SJCRH30 (cell line): ENCODE results near the gene TRAK1. TPM values are rescaled to one million over a fixed set of nuclear protein-coding genes. Genes with fewer than 3 reads are reported as not detected.

Source experiments
- DNase-seq, 2 experiments: peaks; one replicate each; pipeline ENCODE4 v3.0.0-alpha.2; 2015 to 2020
- H3K27ac ChIP-seq: fragments of 250-450 bp; sonication (Bioruptor Pico); 2 replicates; pipeline ENCODE4 v1.5.1; 2020; ENCODE audit warnings: mild to moderate bottlenecking, moderate library complexity
- H3K27me3 ChIP-seq: fragments of 250-450 bp; sonication (Bioruptor Pico); 2 replicates; pipeline ENCODE4 v1.5.1; 2020; ENCODE audit warnings: mild to moderate bottlenecking, moderate library complexity
- H3K36me3 ChIP-seq: fragments of 250-450 bp; sonication (Bioruptor Pico); 2 replicates; pipeline ENCODE4 v1.5.1; 2020; ENCODE audit warnings: mild to moderate bottlenecking, moderate library complexity
- H3K4me1 ChIP-seq: fragments of 250-450 bp; sonication (Bioruptor Pico); 2 replicates; pipeline ENCODE4 v1.5.1; 2020; ENCODE audit warnings: mild to moderate bottlenecking, moderate library complexity
- H3K4me3 ChIP-seq: fragments of 250-450 bp; sonication (Bioruptor Pico); 2 replicates; pipeline ENCODE4 v1.5.1; 2020; ENCODE audit warnings: mild to moderate bottlenecking, moderate library complexity
- H3K9me3 ChIP-seq: fragments of 250-450 bp; sonication (Bioruptor Pico); replicated peaks from 2 replicates; pipeline ENCODE4 v1.5.1; 2020; ENCODE audit warnings: mild to moderate bottlenecking, moderate library complexity
- total RNA-seq: library from RNA; depleted of rRNA; stranded (reverse); fragments of >200 nt; shearing (Covaris generic); gene quantifications from 2 replicates; pipeline ENCODE4 v1.2.3, GENCODE V29; 2014

TRAK1 gene
- total RNA-seq, 1 experiment from 2014 or later, result 12.1 TPM

- Histone ChIP-seq H3K4me1 (no peaks in the 10 kb centered on the region), H3K4me3 (no peak overlapping the region), H3K27me3 (no peaks in the 10 kb centered on the region), H3K36me3 (no peaks in the 10 kb centered on the region), H3K9me3 (no peaks in the 10 kb centered on the region), H3K27ac (no peak overlapping the region)
- peak; percentile 14 to 61 for DNase-seq
Measured at GRCh38 chr3:42247576-42248027, 156.4 kb downstream of the TRAK1 start.

DNA sequence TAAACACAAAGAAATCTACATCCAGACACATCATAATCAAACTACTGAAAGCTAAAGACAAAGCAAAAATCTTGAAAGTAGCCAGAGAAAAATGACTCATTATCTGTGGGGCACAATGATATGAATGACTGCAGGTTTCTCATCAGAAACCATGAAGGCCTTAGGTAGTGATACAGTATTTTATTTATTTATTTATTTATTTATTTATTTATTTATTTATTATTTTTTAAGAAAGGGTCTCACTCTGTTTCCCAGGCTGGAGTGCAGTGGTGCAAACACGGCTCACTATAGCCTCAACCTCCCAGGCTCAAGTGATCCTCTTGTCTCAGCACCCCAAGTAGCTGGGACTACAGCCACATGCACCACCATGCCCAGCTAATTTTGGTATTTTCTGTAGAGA, 159.6 kb downstream of the TRAK1 start:
- Histone ChIP-seq H3K36me3 (no peaks in the 10 kb centered on the region), H3K4me1 (no peaks in the 10 kb centered on the region), H3K27me3 (no peaks in the 10 kb centered on the region), H3K9me3 (no peaks in the 10 kb centered on the region), H3K4me3 (no peak overlapping the region), H3K27ac (no peak overlapping the region)
- DNase-seq, result no peak

DNA sequence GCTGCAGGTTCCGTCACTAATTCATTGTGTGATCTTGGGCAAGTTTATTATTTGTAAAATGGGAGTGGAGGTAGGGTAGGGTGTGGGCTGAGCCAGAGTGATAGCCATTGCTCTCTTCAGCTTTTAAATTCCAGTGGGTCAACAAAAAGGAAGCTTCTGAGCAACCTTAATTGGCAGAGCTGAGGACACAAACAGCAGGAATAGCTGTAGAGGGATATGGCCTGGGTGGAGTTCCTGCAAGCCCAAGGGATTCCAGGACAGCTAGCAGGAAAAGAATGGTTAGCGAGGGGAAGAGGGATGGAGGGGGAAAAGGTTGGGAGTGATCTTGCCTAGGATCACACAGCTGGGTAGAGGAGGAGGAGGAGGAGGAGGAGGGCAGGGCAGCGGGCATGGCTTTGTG, 163.4 kb downstream of the TRAK1 start:
- no peaks in the 10 kb centered on the region for H3K4me1 ChIP-seq
- no peak for DNase-seq
- no peaks in the 10 kb centered on the region for H3K9me3 ChIP-seq
- H3K27me3 ChIP-seq, result no peaks in the 10 kb centered on the region
- no peak overlapping the region for H3K4me3 ChIP-seq
- no peak overlapping the region for H3K27ac ChIP-seq
- H3K36me3 ChIP-seq, result no peaks in the 10 kb centered on the region

- Histone ChIP-seq H3K27me3 (no peaks in the 10 kb centered on the region), H3K4me3 (no peak overlapping the region), H3K4me1 (no peaks in the 10 kb centered on the region), H3K27ac (no peak overlapping the region), H3K36me3 (no peaks in the 10 kb centered on the region), H3K9me3 (no peaks in the 10 kb centered on the region)
- DNase-seq, result no peak
Measured at GRCh38 chr3:42256135-42256819, 165.1 kb downstream of the TRAK1 start.

DNA sequence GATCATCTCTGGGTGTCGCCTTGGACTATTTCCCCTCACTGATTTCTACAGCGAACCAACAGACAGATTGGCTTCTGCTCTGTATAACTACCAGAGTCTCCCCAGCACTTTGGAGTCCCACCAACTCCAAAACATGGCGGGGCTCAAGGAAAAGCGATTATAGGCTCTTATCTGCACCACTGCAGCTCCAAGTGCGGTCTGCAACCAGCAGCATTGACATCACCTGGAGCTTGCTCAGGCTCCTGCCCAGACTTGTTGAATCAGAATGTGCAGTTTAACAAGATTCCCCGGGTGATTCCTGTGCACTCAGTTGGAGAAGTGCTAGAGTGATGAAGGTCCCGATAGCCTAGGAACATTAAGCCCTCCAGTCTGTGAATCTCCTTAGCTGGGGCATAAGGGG, 165.8 kb downstream of the TRAK1 start:
- Histone ChIP-seq H3K4me3 (no peak overlapping the region), H3K36me3 (no peaks in the 10 kb centered on the region), H3K4me1 (no peaks in the 10 kb centered on the region), H3K27ac (no peak overlapping the region), H3K9me3 (no peaks in the 10 kb centered on the region), H3K27me3 (no peaks in the 10 kb centered on the region)
- no peak for DNase-seq

DNA sequence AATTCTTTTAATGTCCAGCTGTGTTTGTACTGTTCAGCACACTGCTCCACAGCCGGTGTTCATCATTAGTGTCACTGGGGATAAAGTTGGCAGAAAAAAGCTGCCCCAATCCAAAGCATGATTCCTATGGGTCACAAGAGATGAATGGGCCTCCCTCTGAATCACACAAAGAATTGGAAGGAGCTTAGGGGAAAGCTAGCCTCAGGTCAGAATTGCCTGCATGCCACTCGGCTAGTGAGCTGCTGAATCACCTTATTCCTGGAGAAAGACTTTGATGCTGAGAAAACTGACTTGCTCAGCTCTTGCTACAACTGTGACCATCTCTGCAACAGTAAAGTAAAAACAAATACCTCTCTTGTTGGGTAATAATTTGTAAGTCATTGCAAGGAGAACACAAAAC, 171.4 kb downstream of the TRAK1 start:
- no peak overlapping the region for H3K27ac ChIP-seq
- H3K4me1 ChIP-seq, result no peaks in the 10 kb centered on the region
- no peak overlapping the region for H3K4me3 ChIP-seq
- no peak for DNase-seq
- H3K27me3 ChIP-seq, result no peaks in the 10 kb centered on the region
- H3K36me3 ChIP-seq, result no peaks in the 10 kb centered on the region
- no peaks in the 10 kb centered on the region for H3K9me3 ChIP-seq

DNA sequence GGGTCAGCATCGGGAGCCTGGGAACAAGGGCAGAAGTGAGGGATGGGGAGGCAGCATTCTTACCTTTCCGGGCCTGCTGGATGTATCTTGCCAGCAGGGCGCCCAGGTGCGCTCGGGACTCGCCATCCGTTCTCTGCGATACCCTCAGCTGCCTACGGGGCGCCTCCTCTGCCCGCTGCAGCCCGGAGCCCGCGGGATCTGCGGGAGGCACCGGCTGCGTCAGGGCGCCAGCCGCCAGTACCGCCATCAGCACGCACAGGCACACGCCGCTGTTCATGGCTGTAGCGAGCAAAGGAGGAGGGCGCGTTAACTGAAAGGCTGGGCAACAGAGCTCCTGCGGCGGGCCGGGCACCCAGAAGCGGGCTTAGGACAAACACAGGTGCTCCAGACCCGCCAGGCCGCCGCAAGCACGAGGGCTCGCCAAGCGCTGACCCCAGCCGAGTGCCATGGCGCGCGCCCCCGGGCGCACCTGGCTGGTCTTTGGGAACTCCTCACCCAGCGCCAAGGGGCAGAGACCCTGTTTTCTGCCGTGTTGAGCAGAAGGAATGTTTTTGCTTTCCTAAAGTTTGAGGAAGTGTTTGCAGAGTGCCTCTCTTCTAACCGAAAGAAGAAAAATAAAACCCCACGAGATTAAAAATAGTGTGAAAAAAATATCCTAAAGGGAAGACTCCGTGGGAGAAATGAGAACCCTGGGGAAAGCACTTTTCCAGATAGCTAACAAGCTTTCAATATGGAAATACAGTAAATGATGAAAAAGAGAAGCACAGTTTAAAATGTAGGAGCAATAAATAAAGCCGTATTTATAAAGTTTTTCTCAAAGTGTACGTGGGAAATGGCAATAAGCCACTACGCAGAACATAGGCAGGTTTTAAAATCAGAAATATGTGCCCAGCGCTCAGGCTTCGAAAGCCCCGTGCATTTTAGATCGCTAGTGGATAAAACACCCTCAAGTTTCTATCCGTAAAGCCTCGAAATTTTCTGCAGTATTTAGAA, 172.5 kb downstream of the TRAK1 start:
- H3K27ac ChIP-seq, result no peak overlapping the region
- H3K27me3 ChIP-seq, result no peaks in the 10 kb centered on the region
- no peaks in the 10 kb centered on the region for H3K36me3 ChIP-seq
- no peak overlapping the region for H3K4me3 ChIP-seq
- no peaks in the 10 kb centered on the region for H3K9me3 ChIP-seq
- no peak for DNase-seq
- no peaks in the 10 kb centered on the region for H3K4me1 ChIP-seq

DNA sequence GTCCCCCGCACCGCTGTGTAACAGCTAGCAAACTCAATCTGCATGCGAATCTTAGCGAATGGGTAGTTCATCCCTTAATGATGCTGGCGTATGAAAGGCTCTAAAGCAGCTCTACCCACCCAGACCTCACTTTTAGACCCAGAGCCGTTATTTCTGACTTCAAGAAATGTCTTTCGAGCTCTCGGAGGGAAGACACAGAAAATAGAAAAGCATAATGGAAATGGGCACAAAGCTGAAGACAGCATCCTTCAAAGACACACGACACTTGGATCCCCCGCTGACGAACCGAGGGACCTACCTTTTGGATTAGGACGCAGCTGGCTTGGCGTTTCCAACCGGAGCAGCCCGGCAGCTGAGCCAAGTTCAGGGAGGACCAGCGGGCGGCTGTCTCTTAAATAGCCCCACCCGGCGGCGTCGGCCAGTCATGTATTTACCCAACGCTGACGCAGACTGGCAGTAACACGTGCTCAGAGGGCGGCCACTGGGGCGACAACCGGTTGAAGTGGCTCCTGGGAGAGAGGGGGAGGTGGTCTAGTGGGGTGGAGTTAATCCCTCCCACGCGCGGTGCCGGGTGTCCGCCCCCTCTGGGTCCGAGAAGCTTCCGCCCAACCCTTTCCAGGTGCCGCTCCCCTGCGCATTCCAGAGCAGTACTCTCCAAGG, 173.4 kb downstream of the TRAK1 start:
- Histone ChIP-seq H3K27me3 (no peaks in the 10 kb centered on the region), H3K4me3 (no peak overlapping the region), H3K4me1 (no peaks in the 10 kb centered on the region), H3K27ac (no peak overlapping the region), H3K36me3 (no peaks in the 10 kb centered on the region), H3K9me3 (no peaks in the 10 kb centered on the region)
- no peak for DNase-seq

DNA sequence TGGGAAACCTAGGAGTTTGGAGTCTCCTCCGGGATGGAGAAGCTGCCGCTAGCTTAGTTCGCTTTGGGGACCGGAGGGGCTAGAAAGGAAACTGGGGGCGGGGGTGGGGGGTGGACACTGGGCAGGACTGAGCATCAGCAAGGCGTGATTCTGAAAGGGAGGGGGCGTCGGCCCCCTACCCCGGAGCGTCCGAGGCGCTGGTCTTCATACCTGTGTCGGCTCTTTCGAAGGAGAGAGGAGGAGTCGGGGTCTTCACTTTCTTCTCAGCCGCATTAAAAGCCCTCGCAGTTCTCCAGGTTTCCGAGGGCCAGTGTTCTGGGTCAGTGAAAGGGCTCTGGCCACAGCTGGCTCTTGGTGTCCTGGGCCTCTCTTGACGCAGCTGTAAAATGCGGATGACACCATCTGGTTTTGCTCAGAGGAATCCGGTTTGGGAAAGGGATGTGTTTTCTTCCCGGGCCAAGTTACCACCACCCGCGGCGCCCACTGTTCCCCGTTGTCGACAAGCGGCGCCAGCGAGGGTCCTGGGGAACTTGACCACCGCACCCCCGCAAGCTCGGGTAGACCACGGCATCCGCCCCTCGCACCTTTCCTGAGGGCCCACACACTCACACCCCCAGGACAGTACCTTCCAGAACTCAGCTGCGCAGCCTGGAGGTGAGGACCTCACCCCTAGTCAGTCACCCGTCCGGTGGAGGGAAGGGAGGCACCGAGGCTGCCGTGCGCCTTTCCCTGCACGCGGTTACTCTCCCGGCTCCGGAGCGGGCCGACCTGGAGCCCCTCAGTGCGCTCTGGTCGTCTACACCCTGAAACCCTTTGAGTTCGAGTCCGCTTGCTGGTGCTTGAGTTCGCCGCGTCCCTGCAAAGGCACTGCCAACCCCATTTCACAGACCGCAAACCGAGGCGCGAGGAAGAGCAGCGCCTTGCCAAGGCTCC, 174.2 kb downstream of the TRAK1 start:
- Histone ChIP-seq H3K36me3 (no peaks in the 10 kb centered on the region), H3K9me3 (no peaks in the 10 kb centered on the region), H3K27ac (no peak overlapping the region), H3K4me3 (no peak overlapping the region), H3K4me1 (no peaks in the 10 kb centered on the region), H3K27me3 (no peaks in the 10 kb centered on the region)
- DNase-seq, result no peak

DNA sequence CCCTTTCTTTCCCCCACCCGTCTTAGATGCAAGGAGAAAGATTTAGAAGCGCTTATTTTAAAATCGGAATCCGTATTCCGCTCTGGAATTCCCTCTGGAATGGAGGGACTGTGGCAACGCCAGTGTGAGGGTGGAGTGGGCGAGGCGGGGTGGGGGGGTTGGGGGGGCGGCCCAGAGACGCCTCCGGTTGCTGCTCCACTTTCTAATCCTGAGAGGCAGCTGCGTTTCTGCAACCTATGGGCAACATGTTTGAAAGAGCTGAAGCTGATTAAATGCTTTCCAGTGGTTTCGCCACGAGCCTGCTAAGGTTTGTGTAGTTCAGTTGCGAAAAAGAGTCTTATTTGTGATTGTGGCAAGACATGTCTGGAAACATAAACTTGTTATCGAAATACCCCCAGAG, 174.9 kb downstream of the TRAK1 start, which contains the start of gene CCK:
CCK (minus strand) TSS at position 101 of the 400 bp plus-strand sequence. CDS start 2,555 bp downstream, outside the sequence.
- no peak within 1 kb of the TSS for H3K27ac ChIP-seq
- no peak within 1 kb of the TSS for H3K4me3 ChIP-seq
- H3K36me3 ChIP-seq, result no peaks in the 10 kb centered on the region
- H3K4me1 ChIP-seq, result no peaks in the 10 kb centered on the region
- no peak for DNase-seq
- H3K9me3 ChIP-seq, result no peaks in the 10 kb centered on the region
- no peaks in the 10 kb centered on the region for H3K27me3 ChIP-seq

DNA sequence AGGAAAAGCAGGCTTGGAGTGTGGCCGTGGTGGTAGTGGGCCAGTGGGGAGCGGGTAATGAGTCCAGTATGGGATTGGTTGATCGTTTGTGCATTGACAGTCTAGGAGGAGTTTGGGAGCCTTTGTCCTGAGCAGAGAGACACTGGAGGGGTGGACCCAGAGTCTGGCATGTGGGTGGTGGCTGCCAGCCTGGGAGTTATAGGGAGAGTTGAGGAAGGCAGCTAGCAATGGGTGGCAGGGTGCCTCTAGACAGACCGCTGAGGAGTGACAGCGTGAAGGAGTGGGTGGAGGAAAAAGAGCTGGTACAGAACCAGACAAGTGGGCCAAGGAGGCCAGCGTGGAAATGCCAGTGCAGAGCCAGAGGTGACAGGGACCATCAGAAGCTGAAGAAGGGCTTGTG, 176.7 kb downstream of the TRAK1 start:
- H3K4me3 ChIP-seq, result no peak overlapping the region
- H3K27ac ChIP-seq, result no peak overlapping the region
- no peaks in the 10 kb centered on the region for H3K27me3 ChIP-seq
- H3K4me1 ChIP-seq, result no peaks in the 10 kb centered on the region
- H3K9me3 ChIP-seq, result no peaks in the 10 kb centered on the region
- no peaks in the 10 kb centered on the region for H3K36me3 ChIP-seq
- no peak for DNase-seq

DNA sequence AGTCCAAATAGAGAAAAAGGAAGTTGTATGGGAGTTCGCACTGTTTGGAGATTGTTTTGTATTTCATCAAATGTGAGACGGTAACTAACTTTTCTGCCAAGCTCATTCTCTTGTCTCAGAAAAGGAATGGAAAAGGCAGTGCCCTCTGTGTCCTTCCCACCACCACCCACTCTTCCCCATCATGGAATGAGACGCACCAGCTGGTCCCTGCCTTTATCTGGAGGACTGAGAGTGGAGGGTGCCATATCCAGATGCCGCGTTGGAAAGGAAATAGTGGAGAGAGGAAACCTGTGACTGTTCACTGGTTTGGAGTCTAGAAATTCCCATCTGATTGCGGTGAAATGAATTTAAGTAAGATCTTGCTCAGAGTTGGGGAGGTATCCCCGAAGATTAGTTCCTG, 178.5 kb downstream of the TRAK1 start:
- no peak for DNase-seq
- no peaks in the 10 kb centered on the region for H3K36me3 ChIP-seq

DNA sequence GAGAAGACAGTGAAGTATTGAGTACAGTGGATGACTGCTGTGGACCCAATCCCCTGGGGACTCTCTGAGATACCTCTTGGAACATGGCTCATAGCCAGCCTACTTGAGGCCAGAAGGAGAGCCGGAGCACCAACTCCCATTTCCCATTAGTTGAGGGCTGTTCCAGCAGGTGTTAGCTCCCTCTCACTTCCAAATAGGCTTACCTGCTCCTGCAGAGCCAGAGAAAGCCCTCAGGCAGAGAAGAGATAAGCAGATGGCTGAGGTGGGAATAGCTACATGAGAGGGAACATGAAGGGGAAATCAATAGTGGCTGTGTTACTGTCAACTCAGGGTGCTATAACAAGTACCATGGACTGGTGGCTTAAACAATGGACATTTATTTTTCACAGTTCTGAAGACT, 179.4 kb downstream of the TRAK1 start:
- no peaks in the 10 kb centered on the region for H3K27me3 ChIP-seq
- H3K4me3 ChIP-seq, result no peak overlapping the region
- no peaks in the 10 kb centered on the region for H3K9me3 ChIP-seq
- H3K36me3 ChIP-seq, result no peaks in the 10 kb centered on the region
- no peak overlapping the region for H3K27ac ChIP-seq
- no peak for DNase-seq
- H3K4me1 ChIP-seq, result no peaks in the 10 kb centered on the region

More for the DNA sequence above, 178.5 kb downstream of the TRAK1 start:
- Histone ChIP-seq H3K4me3 (no peak overlapping the region), H3K9me3 (no peaks in the 10 kb centered on the region), H3K27me3 (no peaks in the 10 kb centered on the region), H3K4me1 (no peaks in the 10 kb centered on the region), H3K27ac (no peak overlapping the region)

DNA sequence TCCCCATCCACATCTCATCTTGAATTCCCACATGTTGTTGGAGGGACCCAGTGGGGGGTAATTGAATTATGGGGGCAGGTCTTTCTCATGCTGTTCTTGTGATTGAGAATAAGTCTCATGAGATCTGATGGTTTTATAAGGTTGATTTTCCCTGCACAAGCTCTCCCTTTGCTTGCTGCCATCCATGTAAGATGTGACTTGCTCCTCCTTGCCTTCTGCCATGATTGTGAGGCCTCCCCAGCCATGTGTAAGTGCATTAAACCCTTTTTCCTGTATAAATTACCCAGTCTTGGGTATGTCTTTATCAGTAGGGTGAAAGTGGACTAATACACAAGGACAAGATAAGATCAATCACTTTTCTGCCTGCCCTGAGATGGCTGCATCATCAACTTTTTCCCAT, 180.6 kb downstream of the TRAK1 start:
- no peaks in the 10 kb centered on the region for H3K9me3 ChIP-seq
- no peak overlapping the region for H3K4me3 ChIP-seq
- H3K4me1 ChIP-seq, result no peaks in the 10 kb centered on the region
- H3K36me3 ChIP-seq, result no peaks in the 10 kb centered on the region
- no peak overlapping the region for H3K27ac ChIP-seq
- no peak for DNase-seq
- H3K27me3 ChIP-seq, result no peaks in the 10 kb centered on the region
